Measurements from ENCODE around the gene NOXA1.

- no peak for TF ChIP-seq ZNF174 (CRISPR knock-in tag; IDR thresholded peaks at IDR 0.05)
- TF ChIP-seq CHD7 (IDR thresholded peaks at IDR 0.05; ENCODE audit: low read depth, low read length): no peak
- no peak for TF ChIP-seq ADNP (tag; IDR thresholded peaks at IDR 0.05)
- no peak for TF ChIP-seq JUN (IDR thresholded peaks at IDR 0.05; ENCODE audit: borderline replicate concordance, low read depth, low read length)
- no peak for TF ChIP-seq JUN (CRISPR knock-in tag; IDR thresholded peaks at IDR 0.05; ENCODE audit: borderline replicate concordance)
- TF ChIP-seq BRD4 (IDR thresholded peaks at IDR 0.05): no peak
Measured at GRCh38 chr9:137457406-137458193, 34.4 kb downstream of the NOXA1 start.
